ENCODE data around the gene ZNF70.

Gene ZNF70

GRCh38 chr22:23779083-23779482 is 28.2 kb upstream of the ZNF70 start:
- DNase-seq (ENCODE audit: low read depth in 2 of 2): no peak

- no peak for DNase-seq (ENCODE audit: low read depth in 2 of 2)
Observed at GRCh38 chr22:23778577-23778900, 27.6 kb upstream of the ZNF70 start.

- no peak for DNase-seq (ENCODE audit: low read depth in 2 of 2)
Observed at GRCh38 chr22:23777776-23778576, 27.1 kb upstream of the ZNF70 start.

- no peak for DNase-seq (ENCODE audit: low read depth in 2 of 2)
Observed at GRCh38 chr22:23775779-23776375, 25.0 kb upstream of the ZNF70 start.

- no peak for DNase-seq (ENCODE audit: low read depth in 2 of 2)
Observed at GRCh38 chr22:23774922-23775436, 24.1 kb upstream of the ZNF70 start.

GRCh38 chr22:23774114-23774921 is 23.4 kb upstream of the ZNF70 start:
- DNase-seq (ENCODE audit: low read depth in 2 of 2): no peak

GRCh38 chr22:23773483-23774113 is 22.7 kb upstream of the ZNF70 start:
- no peak for DNase-seq (ENCODE audit: low read depth in 2 of 2)

- DNase-seq (ENCODE audit: low read depth in 2 of 2): peak; percentile 44 to 57
Observed at GRCh38 chr22:23772649-23773473, 21.9 kb upstream of the ZNF70 start, which contains the start of gene MMP11. Gene MMP11 (plus strand): TSS chr22:23772849. CDS start chr22:23772871, 22 bp downstream.

GRCh38 chr22:23772315-23772648 is 21.4 kb upstream of the ZNF70 start:
- DNase-seq (ENCODE audit: low read depth in 2 of 2): no peak

GRCh38 chr22:23769321-23769965 is 18.5 kb upstream of the ZNF70 start:
- DNase-seq (ENCODE audit: low read depth in 2 of 2): no peak

GRCh38 chr22:23767673-23768548 is 17.0 kb upstream of the ZNF70 start, which contains the start of gene CHCHD10:
Gene CHCHD10 (minus strand): TSS chr22:23767972. CDS start chr22:23767874, 98 bp downstream.
- DNase-seq (ENCODE audit: low read depth in 2 of 2): peak; percentile 60 to 74

- DNase-seq (ENCODE audit: low read depth in 2 of 2): no peak
Observed at GRCh38 chr22:23767303-23767672, 16.4 kb upstream of the ZNF70 start.

- DNase-seq (ENCODE audit: low read depth in 2 of 2): no peak
Observed at GRCh38 chr22:23764899-23765881, 14.3 kb upstream of the ZNF70 start.

- DNase-seq (ENCODE audit: low read depth in 2 of 2): no peak
Observed at GRCh38 chr22:23763954-23764353, 13.0 kb upstream of the ZNF70 start.

GRCh38 chr22:23763579-23763945 is 12.7 kb upstream of the ZNF70 start:
- peak; percentile 26 to 57 for DNase-seq (ENCODE audit: low read depth in 2 of 2)

GRCh38 chr22:23762842-23763578 is 12.1 kb upstream of the ZNF70 start, which contains the start of gene C22orf15:
Gene C22orf15 (plus strand): TSS chr22:23762990. CDS start chr22:23763307, 317 bp downstream.
- DNase-seq (ENCODE audit: low read depth in 2 of 2): no peak

GRCh38 chr22:23760056-23760455 is 9.1 kb upstream of the ZNF70 start:
- DNase-seq (ENCODE audit: low read depth in 2 of 2): no peak

GRCh38 chr22:23759566-23759965 is 8.7 kb upstream of the ZNF70 start:
- DNase-seq (ENCODE audit: low read depth in 2 of 2): no peak
